DMS 273 (cell line): ENCODE data around the gene KRT28.
"Not testable (repeated sequence)": the region's sequence is repeated elsewhere in the genome, so short reads cannot be mapped to it uniquely, and the experiment has no call there.

Source experiments
- DNase-seq: peaks from one replicate; lab custom pipeline; 2025; ENCODE audit not compliant: unreplicated experiment; lab: John Stamatoyannopoulos, UW

Gene KRT28

DNA sequence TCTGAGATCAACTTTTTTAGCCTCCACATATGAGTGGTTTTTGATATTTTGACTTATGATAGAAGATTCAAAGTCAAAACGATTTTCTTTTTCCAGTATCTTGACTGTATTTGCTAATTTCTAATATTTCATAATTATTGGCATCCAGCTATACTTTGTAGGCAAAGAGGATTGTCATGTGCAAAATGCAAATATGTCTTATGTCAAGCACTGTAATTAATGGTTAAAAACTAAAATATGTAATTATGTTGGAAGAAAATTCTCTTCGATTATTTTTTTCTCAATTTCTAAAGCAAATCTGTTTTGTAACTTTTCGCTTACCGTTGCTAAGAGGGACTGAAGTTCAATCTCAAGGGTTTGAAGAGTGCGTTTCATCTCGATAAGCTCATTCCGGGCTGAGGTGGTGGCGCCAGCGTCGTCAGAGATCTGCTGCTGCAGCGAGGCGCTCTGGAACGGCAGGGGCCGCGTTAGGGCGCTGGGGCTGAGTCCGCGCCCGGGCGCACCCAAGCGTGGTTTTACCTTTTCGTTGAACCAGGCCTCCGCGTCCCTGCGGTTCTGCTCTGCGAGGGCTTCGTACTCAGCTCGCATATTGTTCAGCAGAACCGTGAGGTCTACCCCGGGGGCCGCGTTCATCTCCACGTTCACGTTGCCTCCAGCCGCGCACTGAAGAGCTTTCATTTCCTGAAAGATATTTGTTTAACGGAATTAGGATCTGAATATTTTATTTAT lies 20.4 kb downstream of the KRT28 start:
- no peak for DNase-seq

DNA sequence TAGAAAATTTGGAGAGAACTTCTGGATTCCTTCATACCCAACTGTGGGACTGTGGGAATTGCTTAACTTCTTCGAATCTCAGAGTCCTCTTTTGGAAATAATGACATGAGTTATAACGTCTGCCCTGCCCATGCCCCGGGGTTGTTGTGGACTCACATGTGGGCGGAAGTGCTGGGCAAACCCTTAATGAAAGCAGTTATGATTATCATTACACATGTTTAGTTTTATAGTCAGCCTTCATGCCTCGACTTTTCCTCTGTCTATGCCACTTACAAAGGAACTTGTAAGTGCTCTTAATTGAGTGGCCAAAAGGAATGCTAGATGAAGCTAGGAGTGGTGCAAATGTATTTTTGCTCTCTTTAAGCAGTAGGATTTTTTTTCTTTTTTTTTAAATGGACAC lies 21.3 kb downstream of the KRT28 start:
- no peak for DNase-seq

DNA sequence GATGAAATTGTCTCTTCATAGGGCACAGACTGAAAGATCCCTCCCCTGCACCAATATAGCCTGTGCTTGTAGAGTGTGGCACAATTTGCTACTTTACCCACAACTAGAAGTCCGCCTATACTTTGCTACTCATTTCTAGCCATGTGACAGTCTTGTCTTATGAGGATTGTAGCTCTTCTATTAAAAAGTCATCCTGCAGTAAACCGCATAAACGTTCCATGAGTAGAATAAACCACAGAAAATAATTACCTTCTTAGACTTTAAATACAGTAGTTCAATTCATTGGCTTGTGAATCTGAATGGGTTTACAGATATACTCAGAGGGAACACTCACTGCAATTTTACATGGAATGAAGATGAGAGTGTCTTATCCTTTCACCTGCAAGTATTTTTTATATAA lies 21.8 kb downstream of the KRT28 start:
- DNase-seq: no peak

DNA sequence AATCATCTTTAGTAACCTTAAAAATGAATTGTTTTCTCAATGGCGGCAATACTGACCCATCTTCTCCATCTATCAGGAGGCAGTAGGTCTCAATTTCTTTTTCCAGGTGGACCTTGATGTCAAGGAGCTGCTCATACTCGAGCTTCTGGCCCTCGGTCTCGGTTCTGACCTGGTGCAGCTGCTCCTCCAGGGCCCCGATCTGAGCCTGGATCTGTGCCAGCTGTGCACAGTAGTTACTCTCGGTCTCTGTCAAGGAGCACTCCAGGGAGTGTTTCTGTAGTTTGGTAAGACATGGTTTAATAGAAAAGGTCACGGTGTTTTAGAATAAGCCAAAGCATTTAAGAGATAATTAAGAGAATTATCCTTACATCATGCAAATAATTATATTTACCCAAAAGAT lies 22.3 kb downstream of the KRT28 start:
- no peak for DNase-seq

DNA sequence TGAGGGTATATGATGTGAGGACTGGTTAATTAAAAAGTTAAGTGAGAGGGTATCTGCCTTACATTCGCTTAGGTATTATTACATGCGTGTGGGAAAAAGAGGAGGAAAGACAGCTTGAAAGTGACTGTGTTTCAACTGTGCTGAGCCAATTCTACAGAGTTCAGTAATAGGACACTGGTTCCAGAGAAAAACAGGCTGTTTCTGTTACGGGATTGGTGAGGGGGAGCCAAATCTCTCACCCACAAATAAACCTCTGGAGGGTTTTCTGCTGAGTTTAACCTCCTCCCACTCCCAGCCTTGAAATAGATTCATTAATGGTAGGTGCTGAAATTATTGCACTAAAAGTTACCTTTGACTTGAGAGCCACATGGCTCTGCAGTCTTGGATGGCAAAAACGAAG lies 23.8 kb downstream of the KRT28 start:
- DNase-seq: no peak

DNA sequence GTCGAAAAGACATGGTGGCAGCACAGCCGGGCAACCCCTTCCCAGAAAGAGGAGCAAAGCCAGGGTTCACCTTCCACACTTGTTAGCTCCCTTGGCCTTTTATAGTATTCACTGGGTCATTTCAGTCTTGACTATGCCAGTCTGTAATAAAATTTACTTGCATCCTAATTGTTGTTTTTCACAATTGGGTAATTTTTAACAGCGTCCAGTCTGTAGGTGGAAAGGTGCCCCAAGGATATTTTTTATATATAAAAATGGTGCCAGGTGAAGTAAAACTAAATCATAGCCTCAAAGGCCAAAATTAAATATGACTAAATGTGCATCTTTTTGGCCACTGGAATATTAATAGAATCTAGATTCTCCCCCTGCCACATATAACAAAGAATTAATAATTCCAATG lies 27.7 kb downstream of the KRT28 start, which contains the start of gene KRT26:
Gene KRT26 (minus strand): TSS at position 101 of the 400 bp plus-strand sequence. CDS start 88 bp downstream, at position 13.
- DNase-seq: no peak

DNA sequence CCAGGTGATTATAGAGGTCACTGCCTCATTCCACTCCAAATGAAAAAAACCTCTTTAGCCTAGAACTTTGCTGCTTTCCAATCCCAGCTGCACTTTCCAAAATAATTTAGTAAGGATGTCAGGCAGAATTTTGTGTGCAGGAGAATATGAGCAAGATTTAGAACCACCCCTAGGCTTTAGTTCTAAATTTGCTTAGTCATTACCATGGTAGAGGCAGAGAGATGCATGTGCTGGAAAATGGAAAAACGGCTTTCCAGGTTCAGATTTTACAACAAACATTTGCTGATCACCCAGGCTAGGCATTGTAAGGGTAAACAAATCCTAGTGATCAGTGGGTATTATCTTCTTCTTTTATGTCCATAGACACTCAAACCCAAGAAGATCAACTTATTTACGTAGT lies 34.1 kb downstream of the KRT28 start:
- no peak for DNase-seq

DNA sequence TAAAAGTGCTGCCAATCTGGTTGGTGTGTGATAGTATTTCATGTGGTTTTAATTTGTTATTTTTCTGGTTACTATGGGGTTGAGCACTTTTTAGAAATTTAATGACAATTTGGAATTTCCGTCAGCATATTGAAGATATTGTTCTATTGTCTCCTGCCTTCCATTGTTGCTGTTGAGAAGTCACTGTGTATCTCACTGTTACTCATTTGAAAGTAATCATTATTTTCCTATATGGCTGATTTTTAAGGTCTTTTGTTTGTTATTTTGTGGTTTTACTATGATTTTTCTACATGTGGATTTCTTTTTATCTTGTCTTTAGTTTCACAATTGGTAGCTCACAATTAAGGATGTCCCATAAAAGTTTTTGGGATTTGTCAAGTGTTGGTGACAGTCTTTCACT lies 36.0 kb downstream of the KRT28 start:
- no peak for DNase-seq

DNA sequence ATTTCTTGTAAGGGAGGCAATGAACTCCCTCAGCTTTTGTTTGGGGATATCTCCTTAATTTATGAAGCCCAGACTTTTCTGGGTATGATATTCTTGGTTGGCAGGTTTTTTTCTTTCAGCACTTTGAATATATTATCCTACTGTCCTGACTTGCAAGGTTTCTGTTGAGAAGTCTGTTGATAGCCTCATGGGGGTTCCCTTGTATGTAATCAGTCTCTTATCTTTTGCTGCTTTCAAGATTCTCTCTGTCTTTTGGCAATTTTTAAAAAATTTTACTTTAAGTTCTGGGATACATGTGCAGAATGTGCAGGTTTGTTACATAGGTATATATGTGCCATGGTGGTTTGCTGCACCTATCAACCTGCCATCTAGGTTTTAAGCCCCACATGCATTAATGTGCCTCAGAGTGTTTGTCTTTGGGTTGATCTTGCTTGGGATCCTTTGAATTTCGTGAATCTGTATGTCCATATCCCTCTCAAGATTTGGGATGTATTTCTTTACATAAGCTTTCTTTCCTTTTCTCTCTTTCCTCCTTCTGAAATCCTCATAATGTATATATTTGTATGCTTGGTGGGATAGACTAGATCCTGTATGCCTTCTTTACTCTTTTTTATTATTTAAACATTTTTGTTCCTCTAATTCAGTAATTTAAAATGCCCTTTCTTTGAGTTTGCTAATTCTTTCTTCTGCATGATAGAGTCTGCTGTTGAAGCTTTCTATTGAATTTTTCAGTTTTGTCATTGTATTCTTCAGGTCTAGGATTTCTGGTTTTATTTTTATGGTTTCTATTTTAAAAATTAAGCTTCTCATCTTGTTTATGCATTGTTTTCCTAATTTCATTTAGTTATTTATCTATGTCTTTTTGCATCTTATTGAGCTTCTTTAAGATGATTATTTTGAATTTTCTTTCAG lies 39.4 kb downstream of the KRT28 start:
- no peak for DNase-seq

DNA sequence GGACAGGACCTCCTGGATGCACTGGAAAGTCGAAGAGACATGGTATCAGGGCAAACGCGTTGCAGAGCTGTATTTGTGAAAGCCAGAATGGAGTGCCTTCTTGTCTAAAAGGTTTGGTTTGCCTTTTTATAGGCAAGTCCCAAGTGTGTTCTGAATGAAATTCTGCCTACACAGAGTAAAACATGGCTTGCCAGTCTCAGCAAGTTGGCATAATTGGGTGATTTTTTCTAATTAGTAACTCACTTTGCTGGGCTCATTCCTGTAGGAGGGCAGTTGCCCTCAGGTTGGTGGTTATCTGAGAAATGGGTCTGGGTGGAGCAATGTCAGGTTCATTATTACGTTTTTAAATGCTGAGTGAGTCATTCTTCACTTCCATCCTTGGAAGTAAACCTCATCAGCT lies 44.5 kb downstream of the KRT28 start, which contains the start of gene KRT25:
Gene KRT25 (minus strand): TSS at position 101 of the 400 bp plus-strand sequence. CDS start 60 bp downstream, at position 41.
- DNase-seq: no peak

DNA sequence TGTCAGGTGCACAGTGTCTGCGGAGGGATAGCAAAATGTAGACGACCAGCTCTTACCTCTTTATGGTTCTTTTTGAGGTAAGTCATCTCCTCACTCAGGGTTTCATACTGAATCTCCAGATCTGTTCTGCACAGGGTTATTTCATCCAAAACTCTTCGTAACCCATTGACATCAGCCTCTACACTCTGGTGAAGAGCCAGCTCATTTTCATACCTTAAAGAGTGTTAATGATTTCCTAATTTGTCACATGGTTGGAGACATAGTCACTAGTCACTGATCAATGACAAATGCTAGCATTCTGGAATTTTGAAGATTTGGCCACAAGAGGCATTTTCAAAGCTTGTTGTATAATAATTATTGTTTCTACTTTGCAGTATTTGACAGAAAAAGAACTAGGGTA lies 46.0 kb downstream of the KRT28 start:
- DNase-seq: no peak

DNA sequence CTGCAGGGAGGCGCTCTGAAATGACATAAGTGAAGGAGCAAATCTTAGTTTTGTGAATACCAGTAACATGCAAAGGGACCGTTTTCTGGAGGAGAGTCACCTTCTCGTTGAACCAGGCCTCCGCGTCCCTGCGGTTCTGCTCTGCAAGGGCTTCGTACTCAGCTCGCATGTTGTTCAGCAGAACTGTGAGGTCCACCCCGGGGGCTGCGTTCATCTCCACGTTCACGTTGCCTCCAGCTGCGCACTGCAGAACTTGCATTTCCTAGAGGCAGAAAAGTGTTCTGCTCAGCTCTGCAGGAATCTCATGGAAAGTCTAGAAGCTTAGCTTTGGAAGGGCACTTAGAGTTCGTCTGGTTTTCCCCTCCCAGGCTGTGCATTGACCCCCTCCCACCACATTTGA lies 48.7 kb downstream of the KRT28 start:
- no peak for DNase-seq

DNA sequence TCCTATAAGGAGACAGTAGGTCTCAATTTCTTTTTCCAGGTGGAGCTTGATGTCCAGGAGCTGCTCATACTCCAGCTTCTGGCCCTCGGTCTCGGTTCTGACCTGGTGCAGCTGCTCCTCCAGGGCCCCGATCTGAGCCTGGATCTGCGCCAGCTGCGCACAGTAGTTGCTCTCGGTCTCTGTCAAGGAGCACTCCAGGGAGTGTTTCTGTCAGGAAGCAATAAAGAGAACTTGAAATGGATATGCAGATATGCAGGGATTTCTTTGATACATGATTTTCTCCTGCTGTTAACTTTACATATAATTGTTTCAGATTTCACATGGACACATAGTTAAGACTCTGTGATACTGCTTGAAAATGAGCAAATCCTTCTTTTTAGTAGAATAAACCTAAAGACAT lies 49.4 kb downstream of the KRT28 start:
- no peak for DNase-seq

DNA sequence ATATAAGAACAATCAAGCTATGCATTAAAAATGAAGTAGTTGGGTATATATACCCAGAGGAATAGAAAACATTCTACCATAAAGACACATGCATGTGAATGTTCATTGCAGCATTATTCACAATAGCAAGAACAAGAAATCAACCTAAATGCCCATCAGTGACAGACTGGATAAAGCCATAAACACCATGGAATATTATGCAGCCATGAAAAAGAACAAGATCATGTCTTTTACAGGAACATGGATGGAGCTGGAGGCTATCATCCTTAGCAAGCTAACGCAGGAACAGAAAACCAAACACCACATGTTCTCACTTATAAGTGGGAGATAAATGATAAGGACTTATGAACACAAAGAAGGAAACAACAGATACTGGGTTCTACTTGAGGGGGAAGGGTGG lies 51.1 kb downstream of the KRT28 start:
- not testable (repeated sequence) for DNase-seq
